GM12892 (cell line): Measurements from ENCODE around the gene STK32B.

Source experiments
- DNase-seq: peaks from one replicate; pipeline ENCODE4 v3.0.0; 2011; ENCODE audit not compliant: insufficient read length
- FAIRE-seq: peaks from 2 replicates; lab custom pipeline; 2011; peaks lifted over from hg19 to GRCh38; lab: Jason Lieb, UNC
- POLR2A ChIP-seq: IDR thresholded peaks from 2 replicates; pipeline ENCODE4 v1.6.1; 2011; ENCODE audit warnings: low read depth, low read length, control low read depth
- POLR2AphosphoS5 ChIP-seq: IDR thresholded peaks from 2 replicates; pipeline ENCODE4 v1.6.1; 2011; ENCODE audit warnings: low read depth, low read length, control low read depth
- TAF1 ChIP-seq: IDR thresholded peaks from 2 replicates; pipeline ENCODE4 v1.6.1; 2011; ENCODE audit warnings: low read depth, mild to moderate bottlenecking, control low read depth, low read length, borderline replicate concordance

STK32B gene

DNA sequence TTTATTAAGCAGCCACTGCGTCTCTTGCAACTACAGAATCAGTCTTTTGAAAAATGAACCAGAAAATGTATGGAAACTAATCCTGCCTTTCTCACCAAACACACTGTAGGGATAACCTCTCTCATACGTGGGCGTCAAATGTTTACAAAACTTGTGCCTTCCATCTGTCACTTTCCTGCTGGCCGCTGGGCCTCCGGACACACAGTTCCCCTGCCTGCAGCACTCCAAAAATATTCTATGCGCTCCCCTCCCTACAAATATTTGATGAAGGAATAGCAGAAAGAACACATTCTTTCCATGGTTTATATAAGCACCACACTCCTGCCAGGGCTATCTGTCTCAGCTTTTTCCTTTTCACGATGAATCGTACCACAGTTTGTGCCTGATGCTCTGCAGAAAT lies 17.1 kb upstream of the STK32B start:
- no peak for DNase-seq
- no peak for TF ChIP-seq TAF1
- no peak for TF ChIP-seq POLR2AphosphoS5
- no peak for TF ChIP-seq POLR2A
- FAIRE-seq, result no peak

DNA sequence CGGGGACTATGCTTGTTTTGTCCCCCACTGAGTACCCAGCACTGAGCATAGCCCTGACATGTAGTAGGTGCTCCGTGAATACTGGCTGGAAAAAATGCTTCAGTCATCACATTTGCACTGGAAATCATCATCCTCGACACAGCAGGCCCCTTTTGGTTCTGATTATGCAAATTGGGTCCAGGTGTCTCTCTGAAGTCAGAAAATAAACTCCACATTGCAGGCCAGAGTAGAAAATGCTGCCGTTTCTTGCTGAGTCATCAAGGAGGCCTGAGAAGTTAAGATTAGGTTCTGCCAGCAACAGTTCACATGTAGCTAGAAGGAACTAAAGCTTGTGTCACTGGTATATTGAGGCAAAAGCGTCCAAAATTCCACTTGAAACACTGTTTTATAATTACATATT lies 15.0 kb upstream of the STK32B start:
- DNase-seq, result no peak
- FAIRE-seq, result no peak
- no peak for TF ChIP-seq TAF1
- TF ChIP-seq POLR2AphosphoS5, result no peak
- TF ChIP-seq POLR2A, result no peak

DNA sequence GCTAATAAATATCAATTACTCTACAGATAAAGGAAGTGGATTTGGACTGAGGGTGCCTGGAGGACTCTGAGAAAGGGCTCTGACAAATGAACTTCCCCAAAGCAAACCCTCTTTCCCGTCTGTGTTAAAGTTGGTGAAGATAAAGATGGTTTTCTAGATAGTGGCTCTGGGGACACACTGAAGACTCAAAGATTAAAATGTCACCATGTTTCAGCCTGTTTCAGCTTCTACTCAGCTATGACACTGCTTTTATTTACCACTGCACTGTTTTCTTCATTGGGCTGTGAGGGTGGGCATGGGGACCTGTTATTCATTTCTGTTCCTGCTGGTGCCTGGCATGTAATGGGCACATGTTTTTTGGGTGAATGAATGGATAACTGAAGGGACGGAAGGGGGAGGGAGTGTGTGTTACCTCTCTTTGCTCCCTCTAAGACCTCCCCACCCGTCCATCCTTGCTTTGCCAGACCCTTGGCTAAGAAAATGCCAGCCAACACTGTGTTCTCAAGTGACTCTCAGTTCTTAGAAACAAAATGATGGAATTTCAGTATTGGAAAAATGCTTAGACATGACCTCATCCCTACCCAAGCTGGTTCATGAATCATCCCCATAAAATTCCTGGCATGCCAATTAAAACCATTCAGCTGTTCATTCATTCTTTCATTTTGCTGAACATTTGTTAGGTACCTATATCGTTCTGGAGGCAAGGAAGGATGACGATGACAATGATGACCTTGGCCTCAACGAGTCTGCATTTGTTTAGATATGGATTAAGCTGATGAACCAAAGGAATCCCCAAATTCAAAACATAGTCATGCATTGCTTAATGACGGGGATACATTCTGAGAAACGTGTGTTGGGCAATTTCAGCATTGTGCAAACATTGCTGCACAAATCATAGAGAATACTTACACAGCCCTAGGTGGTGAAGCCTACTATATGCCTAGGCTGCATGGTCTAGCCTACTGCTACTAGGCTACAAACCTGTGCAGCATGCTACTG lies 13.4 kb upstream of the STK32B start:
- FAIRE-seq (no peak), DNase-seq (no peak)
- no peak for TF ChIP-seq POLR2AphosphoS5

DNA sequence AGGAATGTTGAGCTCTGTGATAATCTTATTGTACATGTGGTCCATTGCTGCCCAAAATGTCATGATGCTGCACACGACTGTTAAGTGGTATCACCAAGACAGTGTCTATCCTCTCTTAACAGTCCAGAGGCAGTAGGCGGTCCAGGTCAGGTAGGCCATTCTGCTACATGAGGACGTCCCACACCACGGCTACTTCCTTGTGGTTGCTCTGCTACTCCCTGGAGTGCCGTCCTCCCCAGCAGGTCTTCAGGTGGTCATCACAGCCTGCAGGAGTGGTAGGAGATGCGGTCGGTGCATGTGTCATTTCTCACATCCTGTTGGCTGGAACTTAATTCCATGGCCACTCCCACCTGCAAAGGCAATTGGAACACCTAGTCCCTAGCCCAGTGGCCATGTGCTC lies 11.5 kb upstream of the STK32B start:
- DNase-seq (no peak), FAIRE-seq (no peak)
- no peak for TF ChIP-seq POLR2AphosphoS5
- TF ChIP-seq POLR2A, result no peak
- TF ChIP-seq TAF1, result no peak

DNA sequence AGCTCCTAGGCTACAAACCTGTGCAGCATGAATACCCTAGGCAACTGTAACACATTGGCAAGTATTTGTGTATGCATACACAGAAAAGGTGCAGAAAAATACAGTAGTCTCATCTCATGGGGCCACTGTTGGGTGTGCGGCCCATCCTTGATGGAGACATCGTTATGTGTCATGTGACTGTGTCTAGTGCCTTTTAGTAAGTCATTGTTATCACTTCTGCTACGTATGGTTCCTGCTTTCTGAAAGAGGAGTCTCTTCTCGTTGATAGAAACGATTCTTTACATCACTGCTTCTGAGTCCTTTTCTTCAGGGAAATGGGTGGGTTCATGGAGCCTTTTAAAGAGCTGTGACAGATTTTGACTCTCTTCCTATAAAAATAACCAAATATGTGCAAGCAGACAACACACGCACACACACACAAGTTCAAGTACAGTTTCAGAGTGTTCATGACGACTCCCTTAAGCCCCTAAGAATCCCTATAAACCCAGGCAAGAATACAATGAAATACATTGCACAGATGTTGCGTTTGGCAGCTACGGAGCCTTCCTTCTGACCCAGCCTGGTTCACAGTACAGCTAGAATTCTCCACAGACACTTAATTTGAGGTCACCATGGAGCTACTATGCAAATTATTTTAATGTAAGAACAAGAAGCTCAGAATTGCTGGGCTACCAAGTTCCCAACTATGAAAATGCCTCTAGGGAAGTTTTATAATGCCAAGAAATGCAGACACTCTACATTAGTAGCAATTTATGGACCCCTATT lies 10.2 kb upstream of the STK32B start:
- TF ChIP-seq POLR2AphosphoS5, result no peak
- no peak for TF ChIP-seq POLR2A
- TF ChIP-seq TAF1, result no peak
- DNase-seq (no peak), FAIRE-seq (no peak)

DNA sequence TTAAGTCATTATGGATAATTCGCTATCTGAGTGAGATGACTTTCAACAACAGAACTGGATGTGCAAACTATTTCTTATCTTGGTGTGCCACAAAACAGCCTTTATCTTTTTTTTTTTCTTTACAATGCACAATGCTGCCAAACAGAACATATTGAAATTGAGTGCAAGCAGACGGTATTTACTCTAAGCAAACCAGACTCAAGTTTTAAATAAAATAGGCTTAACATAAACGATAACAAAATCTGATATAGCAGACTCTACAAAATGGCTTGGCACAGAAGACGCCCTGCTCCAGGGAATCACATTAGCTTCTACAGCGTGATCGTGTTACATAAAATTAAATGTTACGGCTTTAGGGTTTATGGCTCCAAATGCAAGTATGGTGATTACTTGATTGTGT lies 9.6 kb upstream of the STK32B start:
- no peak for FAIRE-seq
- no peak for DNase-seq
- TF ChIP-seq POLR2AphosphoS5 (no peak), TAF1 (no peak), POLR2A (no peak)

DNA sequence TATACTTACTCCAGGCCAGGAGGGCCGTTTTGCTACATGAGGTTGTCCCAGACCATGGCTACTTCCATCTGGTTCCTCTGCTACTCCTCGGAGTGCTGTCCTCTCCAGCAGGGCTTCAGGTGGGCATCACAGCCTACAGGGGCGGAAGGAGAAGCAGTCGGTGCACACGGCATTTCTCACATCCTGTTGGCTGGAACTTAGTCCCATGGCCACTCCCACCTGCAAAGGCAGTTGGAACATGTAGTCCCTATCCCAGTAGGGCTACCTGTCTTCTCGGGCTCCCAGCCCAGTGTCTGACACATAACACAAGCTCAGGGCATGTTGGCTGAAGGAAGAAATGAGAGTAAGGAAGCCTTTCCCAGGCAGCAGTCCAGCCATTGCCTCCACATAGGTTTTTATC lies 7.7 kb upstream of the STK32B start:
- TF ChIP-seq POLR2AphosphoS5 (no peak), TAF1 (no peak), POLR2A (no peak)
- FAIRE-seq (no peak), DNase-seq (no peak)

DNA sequence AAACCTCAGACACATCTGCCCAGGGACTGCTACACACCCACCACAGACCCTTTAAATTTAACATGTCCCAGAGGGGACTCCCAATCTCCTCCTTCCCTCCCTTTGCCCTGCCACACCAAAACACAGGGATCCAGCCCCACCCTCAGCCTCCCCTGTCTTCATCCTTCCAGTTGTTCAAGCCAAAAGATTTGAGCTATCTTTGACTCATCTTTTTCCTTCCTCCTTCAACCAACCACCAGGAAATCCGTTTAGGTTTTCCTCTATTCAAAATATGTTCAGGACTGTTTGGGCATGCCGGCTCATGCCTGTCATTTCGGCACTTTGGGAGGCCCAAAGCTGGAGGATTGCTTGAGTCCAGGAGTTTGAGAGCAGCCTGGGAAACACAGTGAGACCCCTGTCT lies 6.9 kb upstream of the STK32B start:
- FAIRE-seq (no peak), DNase-seq (no peak)
- TF ChIP-seq POLR2AphosphoS5 (no peak), TAF1 (no peak), POLR2A (no peak)

DNA sequence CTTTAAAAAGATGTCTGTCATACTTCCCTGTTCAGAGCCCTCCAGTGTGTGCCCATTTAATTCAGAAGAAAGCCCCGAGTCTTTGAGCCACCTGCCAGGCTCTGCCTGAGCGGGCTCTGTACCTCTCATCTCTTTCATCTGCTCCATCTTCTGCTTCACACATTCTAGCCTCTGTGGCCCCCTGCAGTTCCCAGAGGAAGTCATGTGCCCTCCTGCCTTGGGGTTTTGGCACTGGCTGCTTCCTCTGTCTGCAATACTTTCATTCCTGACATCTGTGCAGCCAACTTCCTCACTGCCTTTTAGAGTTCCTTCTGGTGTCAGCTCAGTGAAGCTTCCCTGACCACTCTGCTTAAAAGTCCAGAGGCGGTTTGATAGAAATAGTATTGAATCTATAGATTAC lies 6.2 kb upstream of the STK32B start:
- FAIRE-seq (no peak), DNase-seq (no peak)
- TF ChIP-seq POLR2AphosphoS5 (no peak), POLR2A (no peak), TAF1 (no peak)

DNA sequence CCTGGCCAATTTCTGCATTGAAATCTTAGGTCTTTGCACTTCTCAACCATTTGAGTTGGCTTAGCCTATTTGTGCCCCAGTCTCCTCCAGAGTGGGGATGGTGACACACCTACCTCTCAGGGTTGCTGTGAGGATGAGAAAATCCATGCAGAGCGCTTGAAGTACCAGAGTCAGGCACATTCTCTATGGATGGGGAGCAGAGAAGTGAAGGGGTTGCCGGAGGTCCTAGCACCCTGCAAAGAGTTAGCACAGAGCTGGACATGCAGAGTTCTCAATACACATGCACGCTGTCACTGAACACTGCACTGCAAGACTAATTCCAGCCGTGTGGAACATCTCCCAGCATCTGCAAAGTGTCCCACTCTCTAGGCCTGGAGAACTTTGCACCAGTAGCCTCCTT lies 2.6 kb upstream of the STK32B start:
- no peak for TF ChIP-seq TAF1
- no peak for TF ChIP-seq POLR2A
- TF ChIP-seq POLR2AphosphoS5, result no peak
- FAIRE-seq (no peak), DNase-seq (no peak)

DNA sequence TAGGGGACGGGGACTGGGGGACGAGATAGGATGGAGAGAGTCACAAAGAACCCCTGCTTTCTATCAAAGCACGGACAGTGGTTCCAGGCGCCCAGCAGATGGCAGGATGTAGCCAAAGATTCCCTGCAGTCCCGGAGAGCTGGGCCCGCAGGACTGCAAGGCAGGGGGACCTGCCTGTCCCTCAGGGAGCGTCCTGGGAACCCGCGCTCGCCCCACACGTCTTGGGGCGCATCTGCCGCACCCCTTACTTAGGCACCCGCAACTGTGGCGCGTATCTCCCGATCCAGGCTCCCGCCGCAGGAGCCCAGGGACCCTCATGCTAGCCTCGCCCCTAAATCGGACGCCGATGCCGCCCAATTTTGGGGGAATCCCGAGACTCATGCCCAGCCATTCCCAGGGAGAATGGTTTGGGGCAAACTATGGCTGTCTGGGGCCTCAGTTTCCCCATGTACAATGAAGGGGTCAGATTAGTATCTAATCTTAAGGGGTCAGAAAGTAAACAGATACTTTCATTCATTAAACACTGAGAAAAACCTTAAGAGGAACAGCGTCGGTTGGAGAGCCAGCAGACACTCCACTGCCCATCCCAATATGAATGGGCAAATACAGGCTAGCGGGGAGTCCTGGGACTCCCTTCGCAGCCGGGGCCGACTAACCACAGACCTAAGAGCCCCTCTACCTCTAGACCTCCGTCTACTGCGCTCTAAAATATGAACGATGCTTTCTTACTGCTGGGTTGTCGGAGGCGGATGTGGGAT lies 581 bp upstream of the STK32B start:
- no peak for TF ChIP-seq POLR2A
- no peak for TF ChIP-seq POLR2AphosphoS5
- no peak for TF ChIP-seq TAF1
- DNase-seq (peak; percentile 38), FAIRE-seq (no peak)
